ENCODE results near the gene USH1C.

USH1C gene

GRCh38 chr11:17571431-17572358, 27.5 kb upstream of the USH1C start:
- TF ChIP-seq CTCF (IDR thresholded peaks at IDR 0.05; ENCODE audit: control insufficient read depth, insufficient read depth, low read depth, low read length, missing control alignments) = no peak
- DNase-seq (ENCODE audit: low read depth) = no peak
- no peak overlapping the region for H3K4me3 ChIP-seq (ENCODE audit: control insufficient read depth, low read depth, low read length)

DNA sequence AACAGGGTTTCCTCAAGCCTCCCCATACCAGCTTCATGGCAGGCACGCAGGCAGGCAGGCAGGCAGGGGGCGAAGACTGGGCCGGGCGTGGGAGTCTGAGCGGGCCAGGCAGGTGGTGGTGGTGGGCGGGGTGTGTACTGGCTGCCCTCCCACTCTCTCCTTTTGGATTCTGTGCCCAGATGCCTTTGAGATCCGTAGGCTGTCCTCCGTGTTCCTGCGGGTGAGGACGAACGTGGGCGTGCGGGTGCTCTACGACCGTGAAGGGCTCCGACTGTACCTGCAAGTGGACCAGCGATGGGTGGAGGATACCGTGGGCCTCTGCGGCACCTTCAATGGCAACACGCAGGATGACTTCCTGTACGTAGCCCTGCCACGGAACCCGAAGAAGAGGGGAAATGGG, 25.8 kb upstream of the USH1C start:
- H3K4me3 ChIP-seq (ENCODE audit: control insufficient read depth, low read depth, low read length) = no peak overlapping the region
- TF ChIP-seq CTCF (IDR thresholded peaks at IDR 0.05; ENCODE audit: control insufficient read depth, insufficient read depth, low read depth, low read length, missing control alignments) = no peak
- DNase-seq (ENCODE audit: low read depth) = no peak

GRCh38 chr11:17568944-17569343, 24.7 kb upstream of the USH1C start:
- TF ChIP-seq CTCF (IDR thresholded peaks at IDR 0.05; ENCODE audit: control insufficient read depth, insufficient read depth, low read depth, low read length, missing control alignments) = no peak

GRCh38 chr11:17564687-17565042, 20.4 kb upstream of the USH1C start:
- TF ChIP-seq CTCF (IDR thresholded peaks at IDR 0.05; ENCODE audit: control insufficient read depth, insufficient read depth, low read depth, low read length, missing control alignments) = no peak
- H3K4me3 ChIP-seq (ENCODE audit: control insufficient read depth, low read depth, low read length) = no peak overlapping the region
- no peak for DNase-seq (ENCODE audit: low read depth)

More at GRCh38 chr11:17568944-17569343, 24.7 kb upstream of the USH1C start:
- H3K4me3 ChIP-seq (ENCODE audit: control insufficient read depth, low read depth, low read length) = no peak overlapping the region
- no peak for DNase-seq (ENCODE audit: low read depth)

GRCh38 chr11:17563961-17564686, 19.9 kb upstream of the USH1C start:
- TF ChIP-seq CTCF (IDR thresholded peaks at IDR 0.05; ENCODE audit: control insufficient read depth, insufficient read depth, low read depth, low read length, missing control alignments) = no peak
- H3K4me3 ChIP-seq (ENCODE audit: control insufficient read depth, low read depth, low read length) = no peak overlapping the region
- no peak for DNase-seq (ENCODE audit: low read depth)

DNA sequence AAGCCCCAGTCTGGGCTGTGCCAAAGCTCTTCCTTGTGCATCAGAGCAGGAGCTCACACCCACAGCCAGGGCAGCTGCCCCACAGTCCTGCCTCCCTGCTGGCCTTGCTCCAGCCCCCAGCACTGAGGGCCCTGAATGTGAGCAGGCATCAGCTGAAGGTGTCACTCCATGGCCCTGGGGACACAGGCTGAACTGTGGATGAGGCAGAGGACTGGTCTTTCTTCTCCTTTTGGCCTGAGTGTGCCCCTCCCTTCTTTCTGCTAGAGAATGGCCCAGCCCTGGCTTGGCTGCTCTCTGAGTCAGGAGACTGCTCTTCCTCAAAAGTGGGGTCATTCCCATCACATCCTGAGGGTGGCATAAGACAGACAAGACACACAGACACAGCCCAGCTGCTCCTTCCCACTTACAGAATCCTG, 19.0 kb upstream of the USH1C start:
- TF ChIP-seq CTCF (IDR thresholded peaks at IDR 0.05; ENCODE audit: control insufficient read depth, insufficient read depth, low read depth, low read length, missing control alignments) = no peak
- no peak for DNase-seq (ENCODE audit: low read depth)
- H3K4me3 ChIP-seq (ENCODE audit: control insufficient read depth, low read depth, low read length) = no peak overlapping the region
